IMR-90 (cell line): ENCODE data around the gene RASGRF2. TPM values are rescaled to one million over a fixed set of nuclear protein-coding genes. Genes with fewer than 3 reads are reported as not detected.
A peak's percentile ranks its signal among the peaks of the same experiment; 100 is the strongest.

Experiments used
- ATAC-seq: fragments of 200-7000 bp; cut with Tn5 transposase; 2 replicates; pipeline ENCODE4 v1.9.1; 2020; ENCODE audit warnings: low read depth, mild to moderate bottlenecking, moderate library complexity
- BruUV-seq: library from RNA; stranded (reverse); fragments of 400-500 nt; replicated peaks from 2 replicates; lab custom pipeline; 2021; lab: Mats Ljungman, UMichigan
- CTCF ChIA-PET: fragments of 300-600 bp; formaldehyde crosslinking; extraction: SDS; loops from one replicate; lab custom pipeline; 2021; ENCODE audit warnings: antibody characterized with exemption; lab: Yijun Ruan, JAX
- POLR2A ChIA-PET: fragments of 300-600 bp; sonication (Branson Sonifier 250); formaldehyde crosslinking; loops from one replicate; lab custom pipeline; 2022; ENCODE audit warnings: antibody characterized with exemption; ENCODE audit not compliant: unreplicated experiment; lab: Charles Lee
- DNase-seq: peaks from one replicate; pipeline ENCODE4 v3.0.0; 2013
- H2AFZ ChIP-seq: replicated peaks from 2 replicates; pipeline ENCODE3; 2013; ENCODE audit warnings: low read length, mild to moderate bottlenecking; ENCODE audit not compliant: poor library complexity
- H2AK5ac ChIP-seq: 2 replicates; pipeline ENCODE4 v1.6.1; 2013; ENCODE audit warnings: low read depth, low read length, inconsistent platforms
- H2AK9ac ChIP-seq: replicated peaks from 2 replicates; pipeline ENCODE3; 2013; ENCODE audit warnings: mild to moderate bottlenecking, low read depth, low read length, moderate library complexity; ENCODE audit not compliant: poor library complexity
- H2BK120ac ChIP-seq: 2 replicates; pipeline ENCODE4 v1.6.1; 2013; ENCODE audit warnings: low read depth, low read length, inconsistent platforms
- H2BK15ac ChIP-seq: 3 replicates; pipeline ENCODE4 v1.6.1; 2013; ENCODE audit warnings: low read depth, low read length, inconsistent platforms
- H2BK20ac ChIP-seq: 2 replicates; pipeline ENCODE4 v1.6.1; 2013; ENCODE audit warnings: low read depth, mild to moderate bottlenecking, inconsistent platforms, low read length, moderate library complexity
- H2BK5ac ChIP-seq: 2 replicates; pipeline ENCODE4 v1.6.1; 2013; ENCODE audit warnings: mild to moderate bottlenecking, low read depth, low read length, inconsistent platforms; ENCODE audit not compliant: poor library complexity, severe bottlenecking
- H3K14ac ChIP-seq: replicated peaks from 2 replicates; pipeline ENCODE4 v1.6.1; 2013; ENCODE audit warnings: low read depth, low read length, inconsistent platforms
- H3K18ac ChIP-seq: 2 replicates; pipeline ENCODE4 v1.6.1; 2013; ENCODE audit warnings: low read depth, low read length, control low read depth
- H3K23ac ChIP-seq: 2 replicates; pipeline ENCODE4 v1.6.1; 2013; ENCODE audit warnings: low read depth, low read length, inconsistent platforms
- H3K27ac ChIP-seq: 2 replicates; pipeline ENCODE4 v1.5.1; 2013; ENCODE audit warnings: mild to moderate bottlenecking, control low read depth, low read length; ENCODE audit not compliant: insufficient read depth
- H3K27me3 ChIP-seq: 2 replicates; pipeline ENCODE4 v1.6.1; 2013; ENCODE audit warnings: low read length; ENCODE audit not compliant: control insufficient read depth, insufficient read depth
- H3K36me3 ChIP-seq: 2 replicates; pipeline ENCODE4 v1.6.1; 2013; ENCODE audit warnings: low read length, mixed read lengths; ENCODE audit not compliant: control insufficient read depth, insufficient read depth
- H3K4ac ChIP-seq: 2 replicates; pipeline ENCODE4 v1.6.1; 2013; ENCODE audit warnings: low read depth, low read length, inconsistent platforms
- H3K4me1 ChIP-seq: 2 replicates; pipeline ENCODE4 v1.6.1; 2013; ENCODE audit warnings: low read length, mixed read lengths; ENCODE audit not compliant: control insufficient read depth, insufficient read depth
- H3K4me2 ChIP-seq: 2 replicates; pipeline ENCODE4 v1.6.1; 2013; ENCODE audit warnings: low read depth, mild to moderate bottlenecking, control low read depth, low read length, moderate library complexity
- H3K4me3 ChIP-seq: 2 replicates; pipeline ENCODE4 v1.5.1; 2013; ENCODE audit warnings: low read depth, mild to moderate bottlenecking, control low read depth, low read length, moderate library complexity; ENCODE audit not compliant: insufficient read depth
- H3K56ac ChIP-seq: 2 replicates; pipeline ENCODE4 v1.6.1; 2013; ENCODE audit warnings: low read length, inconsistent platforms; ENCODE audit not compliant: insufficient read depth; ENCODE audit errors: extremely low read depth
- H3K79me1 ChIP-seq, 2 experiments: 2 replicates each; pipeline ENCODE4 v1.6.1; 2013; ENCODE audit warnings: low read length in 2 of 2, inconsistent platforms in 1 of 2, low read depth in 1 of 2
- H3K9ac ChIP-seq: 2 replicates; pipeline ENCODE4 v1.6.1; 2013; ENCODE audit warnings: low read depth, low read length, control low read depth
- H3K9me1 ChIP-seq: 2 replicates; pipeline ENCODE4 v1.6.1; 2013; ENCODE audit warnings: low read length, inconsistent platforms; ENCODE audit not compliant: insufficient read depth
- H3K9me3 ChIP-seq: 2 replicates; pipeline ENCODE4 v1.6.1; 2013; ENCODE audit warnings: low read length; ENCODE audit not compliant: control insufficient read depth, insufficient read depth
- H4K20me1 ChIP-seq: 2 replicates; pipeline ENCODE4 v1.6.1; 2013; ENCODE audit warnings: low read length, inconsistent platforms; ENCODE audit not compliant: insufficient read depth
- H4K5ac ChIP-seq: 2 replicates; pipeline ENCODE4 v1.6.1; 2013; ENCODE audit warnings: mild to moderate bottlenecking, low read depth, low read length, control low read depth
- H4K8ac ChIP-seq, 2 experiments: 2 replicates each; pipeline ENCODE4 v1.6.1; 2013; ENCODE audit warnings: low read depth in 2 of 2, low read length in 2 of 2, control low read depth in 1 of 2, inconsistent platforms in 1 of 2
- H4K91ac ChIP-seq: 2 replicates; pipeline ENCODE4 v1.6.1; 2013; ENCODE audit warnings: low read depth, low read length, inconsistent platforms; ENCODE audit not compliant: insufficient read depth
- FOS ChIP-seq: fragments of 150-350 bp; IDR thresholded peaks from 2 replicates; pipeline ENCODE4 v1.6.1; 2016; ENCODE audit warnings: low read depth, low read length
- RFX5 ChIP-seq: IDR thresholded peaks from 2 replicates; pipeline ENCODE4 v1.8.0; 2012; ENCODE audit warnings: low read depth, mild to moderate bottlenecking, low read length, moderate library complexity
- WGBS, 2 experiments: methylation state at CpG; one replicate each; pipeline versions ENCODE4 v1.1.5 to v1.1.7; 2013; ENCODE audit warnings: missing lambda C conversion rate in 2 of 2; ENCODE audit not compliant: insufficient read length in 1 of 2; ENCODE audit errors: extremely low coverage in 2 of 2; 5-methylcytosine and 5-hydroxymethylcytosine counted together
- dilution Hi-C: fragments of 300-500 bp; cut with HindIII; formaldehyde crosslinking; loops from one replicate; pipeline ENCODE4 v1.14.3; 2018; ENCODE audit warnings: low sequenced_read_pairs; ENCODE audit not compliant: unreplicated experiment
- in situ Hi-C: fragments of 300-500 bp; cut with MboI; formaldehyde crosslinking; loops from 3 replicates; pipeline ENCODE4 v1.14.3; 2019; ENCODE audit warnings: low sequenced_read_pairs, inconsistent platforms, mixed read lengths
- intact Hi-C: fragments of 100-400 bp; cut with micrococcal nuclease; formaldehyde crosslinking; loops from 2 replicates; pipeline ENCODE4 v1.10.0; 2022
- polyA plus RNA-seq, 3 experiments: library from polyadenylated mRNA; depleted of rRNA; stranded (reverse); fragments of >200 nt; gene quantifications; 2 replicates each; pipeline ENCODE4 v1.2.3, GENCODE V29; 2012; ENCODE audit warnings: low replicate concordance in 1 of 3
- total RNA-seq: library from RNA; depleted of rRNA; stranded (reverse); fragments of >200 nt; gene quantifications from 2 replicates; pipeline ENCODE4 v1.2.3, GENCODE V29; 2012

Gene RASGRF2
- total and polyA plus RNA-seq, 2 of the 4 experiments (the other 2 are of a cell fraction) = 2.9 to 5.0 TPM

- TF ChIP-seq RFX5 (no peak), FOS (no peak)
- no peak overlapping the region for H2BK20ac ChIP-seq
- peaks cover 25% of the 10 kb centered on the region for H3K9me1 ChIP-seq
- no peak overlapping the region for H3K27ac ChIP-seq
- peak overlapping the region; percentile 13; the same call in 1 of the 2 replicates for H3K23ac ChIP-seq
- no peak overlapping the region for H2BK120ac ChIP-seq
- H3K36me3 ChIP-seq = no peaks in the 10 kb centered on the region
- BruUV-seq = no TSS peak
- peaks cover 19 to 80% of the 10 kb centered on the region in 2 experiments for H3K79me1 ChIP-seq
- no peaks in the 10 kb centered on the region for H3K27me3 ChIP-seq
- no peak overlapping the region for H3K4me3 ChIP-seq
- no peak for DNase-seq
- H3K9me3 ChIP-seq = no peaks in the 10 kb centered on the region
- H3K4me2 ChIP-seq = no peak overlapping the region
- no peak overlapping the region for H2AK9ac ChIP-seq
- 0 out of 2 replicates have a peak overlapping the region, but pooled peaks have one; percentile 23 for H2AK5ac ChIP-seq
- in situ Hi-C loops (no loop called here), dilution Hi-C loops (no loop called here), intact Hi-C loops (no loop called here)
- H2BK5ac ChIP-seq = no peak overlapping the region
- CTCF ChIA-PET = interaction anchor here (0.5 kb wide), 1 partner anchor 62 kb away, joined by 3 read pairs; no protein-coding TSS in a partner anchor
- H4K91ac ChIP-seq = no peak overlapping the region
- POLR2A ChIA-PET = no interaction called here
- H4K20me1 ChIP-seq = peaks cover 16% of the 10 kb centered on the region; the same call in 1 of the 2 replicates
- 71% methylated on average over 1 of the region's 2 CpGs; no CpG with 5 or more reads in 1 of the 2 experiments for WGBS, 2 experiments
- H4K8ac ChIP-seq = no peak overlapping the region
- H3K18ac ChIP-seq = no peak overlapping the region
- H3K14ac ChIP-seq = no peak overlapping the region
- H4K5ac ChIP-seq = no peak overlapping the region
- H3K9ac ChIP-seq = no peak overlapping the region
- no peak overlapping the region for H3K4ac ChIP-seq
- no peak for ATAC-seq
- H2AFZ ChIP-seq = no peak overlapping the region
- no peak overlapping the region for H2BK15ac ChIP-seq
- H3K4me1 ChIP-seq = peaks cover 13% of the 10 kb centered on the region
- H3K56ac ChIP-seq = no peak overlapping the region
These were observed 63.3 kb downstream of the RASGRF2 start for GRCh38 chr5:81023261-81023970.
